Stimulated activated naive B cell treated with anti-CD40 and anti-IgM and Interleukin-4, amounts not matched to agents 10 μg/mL and 1 μg/mL and 100 μg/mL, for 72 hours (primary cell): ENCODE results near the gene SELENOI.
"Not testable (repeated sequence)": the region's sequence is repeated elsewhere in the genome, so short reads cannot be mapped to it uniquely, and the experiment has no call there.

Experiments used
- ATAC-seq, 2 donors: fragments of 150-1000 bp; cut with Tn5 transposase; replicated peaks; 2 replicates each; pipeline ENCODE4 v1.10.0; 2021; ENCODE audit warnings: moderate library complexity in 1 of 2
- DNase-seq: peaks from one replicate; pipeline ENCODE4 v3.0.0; 2021
- H3K27ac Mint-ChIP-seq: one replicate; pipeline ENCODE4 v1.8.0; 2022; ENCODE audit warnings: mild to moderate bottlenecking, mixed read lengths
- H3K27me3 Mint-ChIP-seq, 2 donors: one replicate each; pipeline ENCODE4 v1.8.0; 2022; ENCODE audit warnings: mixed read lengths in 2 of 2
- H3K36me3 Mint-ChIP-seq, 2 donors: one replicate each; pipeline ENCODE4 v1.8.0; 2022; ENCODE audit warnings: mixed read lengths in 2 of 2, mild to moderate bottlenecking in 1 of 2
- H3K4me1 Mint-ChIP-seq, 2 donors: one replicate each; pipeline ENCODE4 v1.8.0; 2022; ENCODE audit warnings: mixed read lengths in 2 of 2, mild to moderate bottlenecking in 1 of 2
- H3K4me3 Mint-ChIP-seq, 2 donors: one replicate each; pipeline ENCODE4 v1.8.0; 2022; ENCODE audit warnings: mild to moderate bottlenecking in 2 of 2, mixed read lengths in 2 of 2, moderate library complexity in 1 of 2
- H3K9me3 Mint-ChIP-seq, 2 donors: one replicate each; pipeline ENCODE4 v1.8.0; 2022; ENCODE audit warnings: mixed read lengths in 2 of 2, mild to moderate bottlenecking in 1 of 2

The SELENOI gene

GRCh38 chr2:26356111-26356510, 10.2 kb downstream of the SELENOI start:
- Mint-ChIP-seq H3K4me1 (peaks cover 34 to 82% of the 10 kb centered on the region in 2 donors), H3K27me3 (no peaks in the 10 kb centered on the region), H3K9me3 (no peaks in the 10 kb centered on the region), H3K36me3 (peaks cover 34 to 49% of the 10 kb centered on the region in 2 donors), H3K27ac (no peak overlapping the region), H3K4me3 (no peak overlapping the region)
- no peak for ATAC-seq
- DNase-seq, result no peak

GRCh38 chr2:26356771-26357170, 10.8 kb downstream of the SELENOI start:
- ATAC-seq (no peak), DNase-seq (no peak)
- H3K4me3 Mint-ChIP-seq, result no peak overlapping the region
- H3K27me3 Mint-ChIP-seq, result no peaks in the 10 kb centered on the region
- no peaks in the 10 kb centered on the region for H3K9me3 Mint-ChIP-seq
- H3K36me3 Mint-ChIP-seq, result peaks cover 38 to 48% of the 10 kb centered on the region in 2 donors
- peak overlapping the region; percentile 14 for H3K27ac Mint-ChIP-seq
- H3K4me1 Mint-ChIP-seq, result peaks cover 31 to 77% of the 10 kb centered on the region in 2 donors

- H3K9me3 Mint-ChIP-seq, result no peaks in the 10 kb centered on the region
- H3K4me1 Mint-ChIP-seq, result peaks cover 27 to 64% of the 10 kb centered on the region in 2 donors
- DNase-seq (no peak), ATAC-seq (no peak)
- peaks cover 27 to 40% of the 10 kb centered on the region in 2 donors for H3K36me3 Mint-ChIP-seq
- H3K4me3 Mint-ChIP-seq, result no peak overlapping the region
- H3K27me3 Mint-ChIP-seq, result no peaks in the 10 kb centered on the region
- H3K27ac Mint-ChIP-seq, result no peak overlapping the region
Observed at GRCh38 chr2:26359886-26360473, 14.0 kb downstream of the SELENOI start.

- no peak overlapping the region for H3K4me3 Mint-ChIP-seq
- ATAC-seq (no peak), DNase-seq (no peak)
- H3K27ac Mint-ChIP-seq, result no peak overlapping the region
- no peaks in the 10 kb centered on the region for H3K27me3 Mint-ChIP-seq
- peaks cover 27 to 37% of the 10 kb centered on the region in 2 donors for H3K36me3 Mint-ChIP-seq
- H3K9me3 Mint-ChIP-seq, result no peaks in the 10 kb centered on the region
- H3K4me1 Mint-ChIP-seq, result peaks cover 14 to 35% of the 10 kb centered on the region in 2 donors
Observed at GRCh38 chr2:26363323-26363722, 17.4 kb downstream of the SELENOI start.

- Mint-ChIP-seq H3K27ac (peak overlapping the region; percentile 47), H3K4me1 (peaks cover 10 to 29% of the 10 kb centered on the region in 2 donors), H3K4me3 (no peak overlapping the region), H3K9me3 (no peaks in the 10 kb centered on the region), H3K36me3 (peaks cover 29 to 39% of the 10 kb centered on the region in 2 donors), H3K27me3 (no peaks in the 10 kb centered on the region)
- DNase-seq (no peak), ATAC-seq (no peak)
Observed at GRCh38 chr2:26363958-26364357, 18.0 kb downstream of the SELENOI start.

- Mint-ChIP-seq H3K9me3 (no peaks in the 10 kb centered on the region), H3K27me3 (no peaks in the 10 kb centered on the region), H3K4me1 (peaks cover 9 to 22% of the 10 kb centered on the region in 2 donors), H3K4me3 (no peak overlapping the region), H3K27ac (no peak overlapping the region), H3K36me3 (peaks cover 32 to 38% of the 10 kb centered on the region in 2 donors)
- DNase-seq (no peak), ATAC-seq (no peak)
Observed at GRCh38 chr2:26364669-26365068, 18.7 kb downstream of the SELENOI start.

GRCh38 chr2:26366957-26367356, 21.0 kb downstream of the SELENOI start:
- no peak overlapping the region for H3K4me3 Mint-ChIP-seq
- DNase-seq, result no peak
- peaks cover 27 to 33% of the 10 kb centered on the region in 2 donors for H3K36me3 Mint-ChIP-seq
- H3K27me3 Mint-ChIP-seq, result no peaks in the 10 kb centered on the region
- no peaks in the 10 kb centered on the region for H3K9me3 Mint-ChIP-seq
- peaks cover 3 to 7% of the 10 kb centered on the region in 2 donors for H3K4me1 Mint-ChIP-seq
- no peak overlapping the region for H3K27ac Mint-ChIP-seq
- ATAC-seq, result no peak

GRCh38 chr2:26369664-26370063, 23.7 kb downstream of the SELENOI start:
- not testable (repeated sequence) for ATAC-seq, H3K27me3 Mint-ChIP-seq, DNase-seq, H3K4me1 Mint-ChIP-seq, H3K27ac Mint-ChIP-seq, H3K9me3 Mint-ChIP-seq, H3K4me3 Mint-ChIP-seq
- H3K36me3 Mint-ChIP-seq, result peaks cover 40 to 44% of the 10 kb centered on the region in 2 donors

GRCh38 chr2:26370909-26371308, 25.0 kb downstream of the SELENOI start:
- H3K36me3 Mint-ChIP-seq, result peaks cover 40 to 51% of the 10 kb centered on the region in 2 donors
- H3K4me3 Mint-ChIP-seq, ATAC-seq, DNase-seq, H3K9me3 Mint-ChIP-seq, H3K27me3 Mint-ChIP-seq, H3K27ac Mint-ChIP-seq, H3K4me1 Mint-ChIP-seq: not testable (repeated sequence)

GRCh38 chr2:26376799-26377198, 30.9 kb downstream of the SELENOI start:
- H3K9me3 Mint-ChIP-seq, result peaks cover 0 to 2% of the 10 kb centered on the region in 2 donors
- peaks cover 0 to 21% of the 10 kb centered on the region in 2 donors for H3K4me1 Mint-ChIP-seq
- H3K27me3 Mint-ChIP-seq, result no peaks in the 10 kb centered on the region
- no peak overlapping the region for H3K27ac Mint-ChIP-seq
- DNase-seq, result no peak
- no peak for ATAC-seq
- H3K4me3 Mint-ChIP-seq, result no peak overlapping the region
- peaks cover 49 to 58% of the 10 kb centered on the region in 2 donors for H3K36me3 Mint-ChIP-seq

- DNase-seq, result no peak
- Mint-ChIP-seq H3K27me3 (no peaks in the 10 kb centered on the region), H3K27ac (no peak overlapping the region), H3K4me1 (peaks cover 7 to 38% of the 10 kb centered on the region in 2 donors), H3K4me3 (no peak overlapping the region), H3K9me3 (peaks cover 0 to 2% of the 10 kb centered on the region in 2 donors), H3K36me3 (peaks cover 45 to 50% of the 10 kb centered on the region in 2 donors)
- no peak for ATAC-seq
Observed at GRCh38 chr2:26380281-26380680, 34.3 kb downstream of the SELENOI start.

- ATAC-seq (no peak), DNase-seq (no peak)
- Mint-ChIP-seq H3K4me1 (peaks cover 7 to 31% of the 10 kb centered on the region in 2 donors), H3K36me3 (peaks cover 39 to 41% of the 10 kb centered on the region in 2 donors), H3K27ac (no peak overlapping the region), H3K9me3 (no peaks in the 10 kb centered on the region), H3K4me3 (no peak overlapping the region), H3K27me3 (no peaks in the 10 kb centered on the region)
Observed at GRCh38 chr2:26382564-26382963, 36.6 kb downstream of the SELENOI start.

GRCh38 chr2:26384183-26384582, 38.2 kb downstream of the SELENOI start:
- H3K27ac Mint-ChIP-seq, result peak overlapping the region; percentile 6
- no peaks in the 10 kb centered on the region for H3K27me3 Mint-ChIP-seq
- peaks cover 25 to 30% of the 10 kb centered on the region in 2 donors for H3K36me3 Mint-ChIP-seq
- H3K4me1 Mint-ChIP-seq, result peaks cover 7 to 22% of the 10 kb centered on the region in 2 donors
- no peaks in the 10 kb centered on the region for H3K9me3 Mint-ChIP-seq
- no peak for DNase-seq
- no peak for ATAC-seq
- H3K4me3 Mint-ChIP-seq, result no peak overlapping the region

- peaks cover 26 to 30% of the 10 kb centered on the region in 2 donors for H3K36me3 Mint-ChIP-seq
- no peaks in the 10 kb centered on the region for H3K27me3 Mint-ChIP-seq
- H3K4me1 Mint-ChIP-seq, result peaks cover 7 to 22% of the 10 kb centered on the region in 2 donors
- H3K9me3 Mint-ChIP-seq, result no peaks in the 10 kb centered on the region
- DNase-seq, result no peak
- no peak for ATAC-seq
- H3K27ac Mint-ChIP-seq, result no peak overlapping the region
- H3K4me3 Mint-ChIP-seq, result no peak overlapping the region
Observed at GRCh38 chr2:26384597-26384996, 38.7 kb downstream of the SELENOI start.

- Mint-ChIP-seq H3K36me3 (peaks cover 21 to 31% of the 10 kb centered on the region in 2 donors), H3K4me3 (no peak overlapping the region)
Observed at GRCh38 chr2:26387189-26387588, 41.2 kb downstream of the SELENOI start.

More at GRCh38 chr2:26387189-26387588, 41.2 kb downstream of the SELENOI start:
- Mint-ChIP-seq H3K27me3 (no peaks in the 10 kb centered on the region), H3K27ac (no peak overlapping the region), H3K4me1 (peaks cover 5 to 13% of the 10 kb centered on the region in 2 donors), H3K9me3 (no peaks in the 10 kb centered on the region)
- DNase-seq (no peak), ATAC-seq (no peak)
